Occipital lobe (tissue), 3 donors: ENCODE data around the gene ALPP. TPM values are rescaled to one million over a fixed set of nuclear protein-coding genes. Genes with fewer than 3 reads are reported as not detected.
"Not testable (repeated sequence)": the region's sequence is repeated elsewhere in the genome, so short reads cannot be mapped to it uniquely, and the experiment has no call there.

Source experiments
- DNase-seq: peaks from one replicate; lab custom pipeline; 2025; lab: John Stamatoyannopoulos, UW
- small RNA-seq: library from RNA; depleted of rRNA; stranded (forward); fragments of <200 nt; gene quantifications from one replicate; pipeline ENCODE3, GENCODE V24; 2014
- total RNA-seq: library from RNA; depleted of rRNA; stranded (reverse); fragments of >200 nt; gene quantifications from one replicate; pipeline ENCODE4 v1.2.3, GENCODE V29; 2014

The ALPP gene
- total RNA-seq, 1 donor from 2014 or later, result not detected

GRCh38 chr2:232421189-232421785 lies 42.7 kb downstream of the ALPP start:
- DNase-seq, result no peak

GRCh38 chr2:232422051-232422450 lies 43.5 kb downstream of the ALPP start:
- DNase-seq, result no peak

- not testable (repeated sequence) for DNase-seq
Observed at GRCh38 chr2:232422996-232423395, 44.4 kb downstream of the ALPP start.

- DNase-seq, result not testable (repeated sequence)
Observed at GRCh38 chr2:232423407-232423806, 44.9 kb downstream of the ALPP start.

- no peak for DNase-seq
Observed at GRCh38 chr2:232431705-232432590, 53.4 kb downstream of the ALPP start.

Small RNA genes lying within 50 kb of the gene (small RNA-seq; reads per million reads assigned to genes)
- gene AC068134.3 (not detected), gene AC068134.4 (not detected)

Other genes starting within 250 kb of the ALPP start
- gene ALPG, start 28.1 kb downstream of the ALPP start, total RNA-seq, result not detected
- not detected for gene ALPI, start 77.4 kb downstream of the ALPP start, total RNA-seq
- gene ECEL1, start 109.1 kb downstream of the ALPP start, total RNA-seq, result 1.2 TPM
- gene PRSS56, start 141.6 kb downstream of the ALPP start, total RNA-seq, result not detected
- not detected for gene CHRND, start 147.4 kb downstream of the ALPP start, total RNA-seq
- gene CHRNG, start 160.9 kb downstream of the ALPP start, total RNA-seq, result 0.16 TPM
- gene TIGD1, start 171.8 kb downstream of the ALPP start, total RNA-seq, result 11.2 TPM
- gene EIF4E2, start 171.9 kb downstream of the ALPP start, total RNA-seq, result 38.1 TPM